HEK293T (cell line): ENCODE results near the gene HEYL.

ENCODE experiments used
- ARNT ChIP-seq: fragments of 450-650 bp; IDR thresholded peaks from 2 replicates; pipeline ENCODE4 v1.6.1; 2017; ENCODE audit warnings: mild to moderate bottlenecking
- BHLHE40 ChIP-seq: fragments of 450-650 bp; IDR thresholded peaks from 2 replicates; pipeline ENCODE4 v1.6.1; 2016; ENCODE audit warnings: mild to moderate bottlenecking, moderate library complexity, borderline replicate concordance
- CTBP1 ChIP-seq: fragments of 450-650 bp; IDR thresholded peaks from 2 replicates; pipeline ENCODE4 v1.6.1; 2016; ENCODE audit warnings: borderline replicate concordance
- ELF4 ChIP-seq: fragments of 450-650 bp; IDR thresholded peaks from 2 replicates; pipeline ENCODE4 v1.6.1; 2017; ENCODE audit warnings: antibody characterized with exemption
- FOXA1 ChIP-seq: fragments of 450-650 bp; IDR thresholded peaks from 2 replicates; pipeline ENCODE4 v1.6.1; 2016; ENCODE audit warnings: mild to moderate bottlenecking
- FOXK2 ChIP-seq: fragments of 450-650 bp; IDR thresholded peaks from 2 replicates; pipeline ENCODE4 v1.6.1; 2016; ENCODE audit warnings: mild to moderate bottlenecking
- HDGF ChIP-seq: fragments of 450-650 bp; IDR thresholded peaks from 2 replicates; pipeline ENCODE4 v1.6.1; 2017; ENCODE audit warnings: antibody characterized with exemption, borderline replicate concordance
- L3MBTL2 ChIP-seq: fragments of 450-650 bp; conservative IDR thresholded peaks from 2 replicates; pipeline ENCODE4 v1.6.1; 2016; ENCODE audit warnings: mild to moderate bottlenecking
- LEF1 ChIP-seq: fragments of 450-650 bp; IDR thresholded peaks from 2 replicates; pipeline ENCODE4 v1.6.1; 2017; ENCODE audit warnings: mild to moderate bottlenecking, borderline replicate concordance
- NFRKB ChIP-seq: fragments of 450-650 bp; IDR thresholded peaks from 2 replicates; pipeline ENCODE4 v1.6.1; 2016; ENCODE audit warnings: mild to moderate bottlenecking, moderate library complexity
- SP1 ChIP-seq: fragments of 450-650 bp; IDR thresholded peaks from 2 replicates; pipeline ENCODE4 v1.6.1; 2017
- SUZ12 ChIP-seq: fragments of 450-650 bp; IDR thresholded peaks from 2 replicates; pipeline ENCODE4 v1.6.1; 2016; ENCODE audit warnings: mild to moderate bottlenecking
- TARDBP ChIP-seq: fragments of 450-650 bp; IDR thresholded peaks from 2 replicates; pipeline ENCODE4 v1.6.1; 2016
- TF ChIP-seq, protein P1 (sequence below): fragments of 450-650 bp; IDR thresholded peaks from 2 replicates; pipeline ENCODE4 v1.6.1; 2016

DNA sequence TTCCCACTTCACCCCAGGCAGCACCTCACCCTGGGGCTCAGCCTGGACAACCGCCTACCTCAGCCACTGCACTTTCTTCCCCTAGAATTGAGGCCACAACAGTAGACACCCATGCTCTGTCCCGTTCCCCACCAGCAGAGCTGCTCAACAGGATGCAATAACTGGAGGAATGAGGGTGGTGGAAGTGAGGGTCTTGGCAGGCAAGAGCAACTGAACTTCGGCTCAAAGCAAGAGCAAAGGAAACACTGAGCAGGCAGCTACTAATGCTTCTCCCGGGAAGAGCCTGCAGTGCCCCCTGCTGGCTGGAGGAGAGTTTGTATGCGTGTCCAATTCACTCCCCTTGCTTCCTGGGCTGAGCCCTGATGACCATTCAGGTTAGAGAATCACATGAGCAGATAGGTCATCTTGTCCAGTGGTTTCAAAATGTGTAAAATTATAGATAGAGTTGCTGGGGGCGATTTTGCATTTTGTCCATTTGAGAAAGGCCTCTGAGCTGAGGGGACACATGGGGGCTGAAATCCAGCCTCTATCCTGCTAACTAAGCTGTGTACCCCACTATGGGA is 18.6 kb upstream of the HEYL start:
- TF ChIP-seq ELF4 (no peak), FOXA1 (no peak), CTBP1 (no peak), SP1 (no peak), HDGF (no peak), NFRKB (no peak), BHLHE40 (no peak), SUZ12 (no peak), L3MBTL2 (no peak), TARDBP (no peak), FOXK2 (no peak), LEF1 (no peak), ARNT (no peak)
- TF ChIP-seq, protein P1, sequence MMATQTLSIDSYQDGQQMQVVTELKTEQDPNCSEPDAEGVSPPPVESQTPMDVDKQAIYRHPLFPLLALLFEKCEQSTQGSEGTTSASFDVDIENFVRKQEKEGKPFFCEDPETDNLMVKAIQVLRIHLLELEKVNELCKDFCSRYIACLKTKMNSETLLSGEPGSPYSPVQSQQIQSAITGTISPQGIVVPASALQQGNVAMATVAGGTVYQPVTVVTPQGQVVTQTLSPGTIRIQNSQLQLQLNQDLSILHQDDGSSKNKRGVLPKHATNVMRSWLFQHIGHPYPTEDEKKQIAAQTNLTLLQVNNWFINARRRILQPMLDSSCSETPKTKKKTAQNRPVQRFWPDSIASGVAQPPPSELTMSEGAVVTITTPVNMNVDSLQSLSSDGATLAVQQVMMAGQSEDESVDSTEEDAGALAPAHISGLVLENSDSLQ = no peak
